Effector memory CD4-positive, alpha-beta T cell (primary cell): ENCODE data around the gene WDR12.
"Not testable (repeated sequence)": the region's sequence is repeated elsewhere in the genome, so short reads cannot be mapped to it uniquely, and the experiment has no call there.

Experiments used
- DNase-seq, 3 donors: peaks; one replicate each; pipeline ENCODE4 v3.0.0-alpha.2; 2020
- H3K27ac ChIP-seq: 2 replicates; pipeline ENCODE4 v1.7.0; 2013; ENCODE audit warnings: mild to moderate bottlenecking, low read length, moderate library complexity; ENCODE audit not compliant: insufficient read depth, poor library complexity, severe bottlenecking
- H3K27me3 ChIP-seq: replicated peaks from 2 replicates; pipeline ENCODE4 v1.7.0; 2013; ENCODE audit warnings: mild to moderate bottlenecking, low read length; ENCODE audit not compliant: insufficient read depth, control insufficient read depth, poor library complexity, severe bottlenecking
- H3K36me3 ChIP-seq: 2 replicates; pipeline ENCODE4 v1.7.0; 2013; ENCODE audit warnings: mild to moderate bottlenecking, low read length, moderate library complexity; ENCODE audit not compliant: control insufficient read depth, insufficient read depth
- H3K4me1 ChIP-seq: 2 replicates; pipeline ENCODE4 v1.7.0; 2013; ENCODE audit warnings: low read length, mild to moderate bottlenecking; ENCODE audit not compliant: control insufficient read depth, insufficient read depth, poor library complexity, severe bottlenecking
- H3K4me3 ChIP-seq: 2 replicates; pipeline ENCODE4 v1.7.0; 2013; ENCODE audit warnings: low read length, low read depth, mild to moderate bottlenecking; ENCODE audit not compliant: insufficient read depth, poor library complexity, severe bottlenecking
- H3K9me3 ChIP-seq: 2 replicates; pipeline ENCODE4 v1.7.0; 2013; ENCODE audit warnings: mild to moderate bottlenecking, low read length, moderate library complexity; ENCODE audit not compliant: control insufficient read depth

The WDR12 gene

GRCh38 chr2:202849343-202849742 lies 62.1 kb downstream of the WDR12 start:
- not testable (repeated sequence) for H3K27me3 ChIP-seq, H3K27ac ChIP-seq, H3K4me3 ChIP-seq, H3K36me3 ChIP-seq, H3K4me1 ChIP-seq, DNase-seq, H3K9me3 ChIP-seq

- DNase-seq, result no peak
- no peaks in the 10 kb centered on the region for H3K27me3 ChIP-seq
Observed at GRCh38 chr2:202848813-202849212, 62.7 kb downstream of the WDR12 start.

GRCh38 chr2:202847693-202848524 lies 63.6 kb downstream of the WDR12 start:
- Histone ChIP-seq H3K36me3 (no peaks in the 10 kb centered on the region), H3K4me3 (no peak overlapping the region), H3K4me1 (no peaks in the 10 kb centered on the region), H3K27me3 (no peaks in the 10 kb centered on the region), H3K27ac (no peak overlapping the region), H3K9me3 (no peaks in the 10 kb centered on the region)
- no peak for DNase-seq

More at GRCh38 chr2:202848813-202849212, 62.7 kb downstream of the WDR12 start:
- Histone ChIP-seq H3K9me3 (no peaks in the 10 kb centered on the region), H3K4me1 (no peaks in the 10 kb centered on the region), H3K27ac (no peak overlapping the region), H3K4me3 (no peak overlapping the region), H3K36me3 (no peaks in the 10 kb centered on the region)

- Histone ChIP-seq H3K4me1 (no peaks in the 10 kb centered on the region), H3K36me3 (no peaks in the 10 kb centered on the region)
- DNase-seq, result no peak
Observed at GRCh38 chr2:202844656-202845055, 66.8 kb downstream of the WDR12 start.

GRCh38 chr2:202842690-202843089 lies 68.8 kb downstream of the WDR12 start:
- Histone ChIP-seq H3K27ac (no peak overlapping the region), H3K4me1 (no peaks in the 10 kb centered on the region), H3K4me3 (no peak overlapping the region), H3K9me3 (no peaks in the 10 kb centered on the region), H3K27me3 (no peaks in the 10 kb centered on the region), H3K36me3 (no peaks in the 10 kb centered on the region)
- no peak for DNase-seq

More at GRCh38 chr2:202844656-202845055, 66.8 kb downstream of the WDR12 start:
- Histone ChIP-seq H3K27me3 (no peaks in the 10 kb centered on the region), H3K27ac (no peak overlapping the region), H3K9me3 (no peaks in the 10 kb centered on the region), H3K4me3 (no peak overlapping the region)

GRCh38 chr2:202841090-202841867 lies 70.2 kb downstream of the WDR12 start:
- Histone ChIP-seq H3K4me1 (no peaks in the 10 kb centered on the region), H3K9me3 (no peaks in the 10 kb centered on the region)

GRCh38 chr2:202831242-202832220 lies 79.9 kb downstream of the WDR12 start:
- Histone ChIP-seq H3K27me3 (no peaks in the 10 kb centered on the region), H3K9me3 (no peaks in the 10 kb centered on the region), H3K4me3 (no peak overlapping the region), H3K4me1 (peaks cover 7% of the 10 kb centered on the region), H3K27ac (no peak overlapping the region), H3K36me3 (no peaks in the 10 kb centered on the region)
- peak in 1 of 3 donors; percentile 8 for DNase-seq

More at GRCh38 chr2:202841090-202841867, 70.2 kb downstream of the WDR12 start:
- no peak overlapping the region for H3K4me3 ChIP-seq
- H3K36me3 ChIP-seq, result no peaks in the 10 kb centered on the region
- no peak for DNase-seq
- H3K27ac ChIP-seq, result no peak overlapping the region
- H3K27me3 ChIP-seq, result no peaks in the 10 kb centered on the region

GRCh38 chr2:202824901-202825300 lies 86.6 kb downstream of the WDR12 start:
- Histone ChIP-seq H3K4me1 (no peaks in the 10 kb centered on the region), H3K36me3 (no peaks in the 10 kb centered on the region), H3K27me3 (no peaks in the 10 kb centered on the region), H3K4me3 (no peak overlapping the region), H3K9me3 (no peaks in the 10 kb centered on the region), H3K27ac (no peak overlapping the region)
- DNase-seq, result no peak
